Ramos (cell line): ENCODE data around the gene AZU1.

Experiments used
- in situ Hi-C: fragments of 300-500 bp; cut with MboI; formaldehyde crosslinking; loops from one replicate; pipeline ENCODE4 v1.14.3; 2022; ENCODE audit warnings: low sequenced_read_pairs; ENCODE audit not compliant: unreplicated experiment

AZU1 gene, protein sequence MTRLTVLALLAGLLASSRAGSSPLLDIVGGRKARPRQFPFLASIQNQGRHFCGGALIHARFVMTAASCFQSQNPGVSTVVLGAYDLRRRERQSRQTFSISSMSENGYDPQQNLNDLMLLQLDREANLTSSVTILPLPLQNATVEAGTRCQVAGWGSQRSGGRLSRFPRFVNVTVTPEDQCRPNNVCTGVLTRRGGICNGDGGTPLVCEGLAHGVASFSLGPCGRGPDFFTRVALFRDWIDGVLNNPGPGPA

GRCh38 chr19:827710-828321 is at the start of gene AZU1:
AZU1 (plus strand) TSS chr19:827837; CDS start chr19:827847, 10 bp downstream.
- in situ Hi-C loops: no loop called here

DNA sequence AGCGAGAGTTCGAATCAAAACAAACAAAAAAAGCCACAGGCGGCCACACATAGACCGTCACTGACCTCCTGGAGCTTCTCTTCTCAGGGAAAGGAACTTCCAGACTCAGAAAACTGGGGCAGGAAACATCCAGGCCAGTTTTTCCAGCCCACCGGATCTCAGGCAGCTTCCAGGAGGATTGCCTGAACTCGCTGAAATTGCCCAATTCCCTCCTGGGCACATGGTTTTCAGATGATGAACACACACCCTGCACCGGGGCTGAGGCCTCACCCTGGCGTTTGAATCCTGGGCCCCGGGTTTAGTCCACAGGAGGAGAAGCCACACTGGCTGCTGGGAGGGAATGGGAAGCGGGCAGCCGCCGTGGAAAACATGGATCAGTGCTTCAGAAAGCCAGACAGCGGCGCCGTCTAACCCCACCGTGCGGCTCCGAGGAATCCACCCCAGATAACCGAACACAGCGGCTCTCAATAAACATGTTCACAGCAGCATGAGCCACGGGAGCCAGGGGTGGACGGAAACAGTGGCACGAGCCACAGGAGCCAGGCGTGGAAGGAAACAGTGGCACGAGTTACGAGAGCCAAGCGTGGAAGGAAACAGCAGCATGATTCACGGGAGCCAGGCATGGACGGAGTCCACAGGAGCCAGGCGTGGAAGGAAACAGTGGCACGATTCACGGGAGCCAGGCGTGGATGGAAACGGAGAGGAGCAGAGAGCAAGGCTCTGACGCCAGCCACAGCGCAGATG is 48.6 kb upstream of the AZU1 start:
- in situ Hi-C loops: no loop called here

DNA sequence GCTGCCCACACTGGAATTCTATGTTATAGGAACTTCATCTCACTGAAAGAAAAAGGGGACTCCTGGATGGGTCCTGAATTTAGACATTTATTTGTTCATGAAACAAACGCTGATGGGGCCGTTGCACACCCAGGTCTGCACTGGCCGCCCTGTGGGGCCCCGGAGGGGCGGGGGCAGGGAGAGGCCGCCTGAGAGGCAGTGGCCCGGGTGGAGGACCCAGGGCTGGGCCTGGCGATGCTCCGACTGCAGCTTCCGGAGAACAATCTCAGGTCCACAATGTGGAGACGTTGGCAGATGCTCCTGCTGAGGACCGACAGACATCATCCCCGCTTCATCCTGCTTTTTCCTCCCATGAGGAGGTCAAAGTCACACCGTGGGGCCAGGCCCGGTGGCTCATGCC is 46.7 kb upstream of the AZU1 start:
- in situ Hi-C loops: no loop called here

- in situ Hi-C loops: no loop called here
Measured at GRCh38 chr19:781800-782184, 45.8 kb upstream of the AZU1 start.

GRCh38 chr19:782185-782877 is 45.3 kb upstream of the AZU1 start:
- in situ Hi-C loops: no loop called here

DNA sequence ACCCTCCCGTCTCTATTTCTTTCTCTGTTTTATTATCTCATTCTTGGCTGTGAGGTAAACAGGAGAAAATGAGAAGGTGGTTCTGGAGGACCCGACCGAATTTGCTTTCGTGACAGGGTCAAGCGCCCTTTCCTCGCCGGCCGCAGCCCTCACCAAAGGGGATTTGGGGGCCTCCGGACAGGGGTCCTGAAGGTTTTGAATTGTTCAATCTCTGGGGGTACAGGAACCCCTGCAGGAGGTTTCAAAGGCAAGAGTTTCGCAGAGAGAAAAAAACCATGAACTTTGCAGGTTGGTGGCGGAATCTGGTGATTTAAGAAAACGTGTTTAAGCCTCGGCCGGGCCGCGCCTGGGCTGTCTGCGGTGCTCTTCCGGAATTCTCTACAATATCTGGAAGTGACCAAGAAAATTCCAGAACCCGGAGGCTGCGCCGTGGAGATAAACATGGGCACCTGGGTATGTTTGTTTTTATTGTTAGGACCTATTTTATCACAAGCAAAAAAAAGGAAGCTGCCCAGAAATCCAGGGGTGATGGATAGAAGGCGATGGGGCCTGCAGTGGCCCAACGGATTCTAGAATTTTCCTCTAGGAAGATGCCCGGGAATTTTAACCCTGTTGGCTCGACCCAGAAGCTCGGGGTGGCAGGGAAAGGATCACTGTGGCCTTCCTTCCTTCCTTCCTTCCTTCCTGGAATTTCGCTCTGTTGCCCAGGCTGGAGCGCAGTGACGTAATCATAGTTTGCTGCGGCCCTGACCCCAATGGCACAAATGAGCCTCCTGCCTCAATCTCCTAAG is 44.6 kb upstream of the AZU1 start:
- in situ Hi-C loops: no loop called here

- in situ Hi-C loops: no loop called here
Measured at GRCh38 chr19:784541-784940, 43.1 kb upstream of the AZU1 start.

GRCh38 chr19:787536-787935 is 40.1 kb upstream of the AZU1 start:
- in situ Hi-C loops: no loop called here

- in situ Hi-C loops: no loop called here
Measured at GRCh38 chr19:788686-788982, 39.0 kb upstream of the AZU1 start.

- in situ Hi-C loops: no loop called here
Measured at GRCh38 chr19:788983-789700, 38.5 kb upstream of the AZU1 start.

GRCh38 chr19:789701-790060 is 38.0 kb upstream of the AZU1 start:
- in situ Hi-C loops: no loop called here

DNA sequence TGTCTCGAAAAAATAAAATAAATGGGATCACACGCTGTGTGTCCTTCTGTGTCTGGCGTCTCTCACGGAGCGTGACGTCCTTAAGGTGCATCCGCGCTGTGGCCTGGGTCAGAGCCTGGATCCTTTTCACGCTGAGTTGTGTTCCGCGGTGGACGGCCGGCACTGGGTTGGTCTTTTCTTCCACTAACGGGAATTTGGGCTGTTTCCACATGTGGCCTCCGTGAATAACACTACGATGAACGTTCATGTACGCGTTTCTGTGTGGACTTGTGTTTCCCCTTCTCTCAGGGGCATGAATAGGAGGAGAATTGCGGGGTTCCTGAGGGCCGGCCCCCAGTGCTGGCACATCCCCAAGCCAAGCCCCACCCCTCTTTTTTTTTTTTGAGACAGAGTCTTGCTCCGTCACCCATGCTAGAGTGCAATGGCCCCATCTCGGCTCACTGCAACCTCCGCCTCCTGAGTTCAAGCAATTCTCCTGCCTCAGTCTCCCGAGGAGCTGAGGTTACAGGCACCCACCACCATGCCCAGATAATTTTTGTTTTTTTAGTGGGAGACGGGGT is 36.5 kb upstream of the AZU1 start:
- in situ Hi-C loops: no loop called here

DNA sequence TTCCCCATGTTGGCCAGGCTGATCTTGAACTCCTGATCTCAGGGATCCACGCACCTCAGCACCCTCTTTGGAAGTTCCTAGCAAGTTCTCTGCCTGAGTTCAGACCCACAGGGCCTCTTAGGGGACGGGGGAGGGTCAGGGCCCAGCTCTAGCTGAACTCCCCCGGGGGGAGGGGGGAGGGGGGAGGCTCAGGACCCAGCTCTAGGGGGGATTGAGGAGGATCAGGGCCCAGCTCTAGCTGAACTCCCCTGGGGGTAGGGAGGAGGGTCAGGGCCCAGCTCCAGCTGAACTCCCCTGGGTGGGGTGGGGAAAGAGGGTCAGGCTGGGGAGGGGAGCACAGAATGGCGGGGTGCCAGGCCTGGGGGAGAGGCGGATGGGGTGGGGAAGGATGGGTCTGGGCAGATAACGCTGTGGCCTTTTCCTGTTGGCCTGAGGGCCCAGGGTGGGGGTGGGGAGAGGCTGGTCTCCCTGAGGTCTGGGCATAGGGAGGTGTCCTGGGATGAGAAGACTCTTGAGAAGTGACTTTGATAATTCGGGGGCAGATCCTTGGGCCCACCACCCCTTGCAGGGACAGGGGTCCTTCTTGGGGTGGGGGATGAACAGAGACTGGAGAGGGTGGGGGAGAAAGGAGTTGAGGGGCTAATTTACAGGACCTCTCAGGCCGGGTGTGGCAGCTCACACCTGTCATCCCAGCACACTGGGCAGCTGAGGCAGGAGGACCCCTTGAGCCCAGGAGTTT is 35.9 kb upstream of the AZU1 start:
- in situ Hi-C loops: no loop called here

GRCh38 chr19:792306-792885 is 35.2 kb upstream of the AZU1 start:
- in situ Hi-C loops: no loop called here

- in situ Hi-C loops: no loop called here
Measured at GRCh38 chr19:793806-794205, 33.8 kb upstream of the AZU1 start.

GRCh38 chr19:795073-795611 is 32.5 kb upstream of the AZU1 start:
- in situ Hi-C loops: no loop called here

DNA sequence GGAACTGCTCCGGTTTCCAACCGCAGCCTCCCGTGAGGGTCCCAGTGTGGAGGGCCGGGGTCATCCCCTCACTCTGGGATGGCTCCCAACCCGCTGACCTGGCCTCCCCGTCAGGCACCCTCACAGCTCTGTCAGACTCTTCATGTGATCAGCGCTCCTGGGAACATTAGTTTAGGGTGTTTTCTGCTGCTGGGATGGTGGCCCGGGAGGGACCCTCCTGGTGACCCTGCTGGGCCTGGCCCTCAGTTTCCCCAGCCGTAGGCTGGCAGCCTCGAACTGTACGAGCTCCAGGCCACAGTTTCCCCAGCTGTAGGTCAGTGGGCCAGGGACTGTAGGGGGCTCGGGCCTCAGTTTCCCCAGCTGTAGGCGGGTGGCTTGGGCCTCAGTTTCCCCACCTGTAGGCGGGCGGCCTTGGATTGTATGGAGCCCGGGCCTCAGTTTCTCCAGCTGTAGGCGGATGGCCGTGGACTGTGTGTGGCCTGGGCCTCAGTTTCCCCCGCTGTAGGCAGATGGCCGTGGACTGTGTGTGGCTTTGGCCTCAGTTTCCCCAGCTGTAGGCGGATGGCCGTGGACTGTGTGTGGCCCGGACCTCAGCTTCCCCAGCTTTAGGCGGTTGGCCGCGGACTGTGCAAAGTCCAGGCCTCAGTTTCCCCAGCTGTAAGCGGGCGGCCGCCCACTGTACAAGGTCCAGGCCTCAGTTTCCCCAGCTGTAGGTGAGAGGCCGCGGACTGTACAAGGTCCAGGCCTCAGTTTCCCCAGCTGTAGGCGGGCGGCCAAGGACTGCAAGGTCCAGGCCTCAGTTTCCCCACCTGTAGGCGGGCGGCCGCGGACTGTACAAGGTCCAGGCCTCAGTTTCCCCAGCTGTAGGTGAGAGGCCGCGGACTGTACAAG is 31.7 kb upstream of the AZU1 start:
- in situ Hi-C loops: no loop called here
